ENCODE results near the gene INPP1. TPM values are rescaled to one million over a fixed set of nuclear protein-coding genes. Genes with fewer than 3 reads are reported as not detected.

Gene INPP1
- total RNA-seq, 2 donors from 2014 or later, result 1.7 to 3.5 TPM

- peaks cover 23% of the 10 kb centered on the region for H3K27me3 ChIP-seq (ENCODE audit: control insufficient read depth, insufficient read depth, low read length, poor library complexity, severe bottlenecking)
- no peak overlapping the region for H3K27ac ChIP-seq (ENCODE audit: low read depth, low read length)
- Mint-ChIP-seq H3K27ac (no peak overlapping the region), H3K36me3 (ENCODE audit: low read depth) (no peaks in the 10 kb centered on the region), H3K4me1 (peaks cover 6% of the 10 kb centered on the region), H3K4me3 (no peak overlapping the region), H3K9me3 (no peaks in the 10 kb centered on the region), H3K27me3 (ENCODE audit: insufficient read depth) (peaks cover 7% of the 10 kb centered on the region)
- peak; percentile 56 for DNase-seq
- H3K4me3 ChIP-seq (ENCODE audit: low read length), result no peak overlapping the region
- no peaks in the 10 kb centered on the region for H3K4me1 ChIP-seq (ENCODE audit: control insufficient read depth, insufficient read depth, low read length)
- H3K9ac ChIP-seq (ENCODE audit: extremely low read depth, low read length, poor library complexity, severe bottlenecking), result no peak overlapping the region
- H3K9me3 ChIP-seq (ENCODE audit: control insufficient read depth, low read length), result no peaks in the 10 kb centered on the region
- H3K36me3 ChIP-seq (ENCODE audit: control insufficient read depth, insufficient read depth, low read length), result no peaks in the 10 kb centered on the region
- no peak for TF ChIP-seq CTCF (conservative IDR thresholded peaks at IDR 0.05)
Observed at GRCh38 chr2:190404487-190404886, 61.1 kb downstream of the INPP1 start.

- Histone ChIP-seq H3K36me3 (ENCODE audit: control insufficient read depth, insufficient read depth, low read length) (no peaks in the 10 kb centered on the region), H3K27me3 (ENCODE audit: control insufficient read depth, insufficient read depth, low read length, poor library complexity, severe bottlenecking) (peaks cover 28% of the 10 kb centered on the region), H3K27ac (ENCODE audit: low read depth, low read length) (no peak overlapping the region), H3K4me1 (ENCODE audit: control insufficient read depth, insufficient read depth, low read length) (no peaks in the 10 kb centered on the region), H3K9me3 (ENCODE audit: control insufficient read depth, low read length) (no peaks in the 10 kb centered on the region), H3K4me3 (ENCODE audit: low read length) (no peak overlapping the region), H3K9ac (ENCODE audit: extremely low read depth, low read length, poor library complexity, severe bottlenecking) (no peak overlapping the region)
- TF ChIP-seq CTCF (conservative IDR thresholded peaks at IDR 0.05), result no peak
- H3K4me1 Mint-ChIP-seq, result peaks cover 6% of the 10 kb centered on the region
- WGBS, 2 experiments (ENCODE audit: insufficient coverage in 1 of 2, insufficient read length in 1 of 2), result 90% methylated on average over 3 of the region's 3 CpGs; no CpG with 5 or more reads in 1 of the 2 experiments
- no peak for DNase-seq
- peaks cover 13% of the 10 kb centered on the region for H3K27me3 Mint-ChIP-seq (ENCODE audit: insufficient read depth)
- H3K4me3 Mint-ChIP-seq, result no peak overlapping the region
- no peaks in the 10 kb centered on the region for H3K36me3 Mint-ChIP-seq (ENCODE audit: low read depth)
- H3K9me3 Mint-ChIP-seq, result no peaks in the 10 kb centered on the region
- no peak overlapping the region for H3K27ac Mint-ChIP-seq
Observed at GRCh38 chr2:190405070-190405469, 61.7 kb downstream of the INPP1 start.

- Histone ChIP-seq H3K27ac (ENCODE audit: low read depth, low read length) (no peak overlapping the region), H3K9ac (ENCODE audit: extremely low read depth, low read length, poor library complexity, severe bottlenecking) (no peak overlapping the region), H3K27me3 (ENCODE audit: control insufficient read depth, insufficient read depth, low read length, poor library complexity, severe bottlenecking) (peaks cover 35% of the 10 kb centered on the region), H3K9me3 (ENCODE audit: control insufficient read depth, low read length) (no peaks in the 10 kb centered on the region), H3K4me3 (ENCODE audit: low read length) (no peak overlapping the region), H3K36me3 (ENCODE audit: control insufficient read depth, insufficient read depth, low read length) (no peaks in the 10 kb centered on the region), H3K4me1 (ENCODE audit: control insufficient read depth, insufficient read depth, low read length) (no peaks in the 10 kb centered on the region)
- no peak overlapping the region for H3K27ac Mint-ChIP-seq
- H3K9me3 Mint-ChIP-seq, result no peaks in the 10 kb centered on the region
- peaks cover 6% of the 10 kb centered on the region for H3K4me1 Mint-ChIP-seq
- no peak overlapping the region for H3K4me3 Mint-ChIP-seq
- H3K36me3 Mint-ChIP-seq (ENCODE audit: low read depth), result no peaks in the 10 kb centered on the region
- no peak for TF ChIP-seq CTCF (conservative IDR thresholded peaks at IDR 0.05)
- WGBS, 2 experiments (ENCODE audit: insufficient coverage in 1 of 2, insufficient read length in 1 of 2), result 80 to 89% methylated on average over 3 of the region's 3 CpGs
- H3K27me3 Mint-ChIP-seq (ENCODE audit: insufficient read depth), result peaks cover 20% of the 10 kb centered on the region
- no peak for DNase-seq
Observed at GRCh38 chr2:190405995-190406394, 62.6 kb downstream of the INPP1 start.

Data from endodermal cell (in vitro differentiated cells).